Heart right ventricle (tissue), 16 donors: ENCODE results near the gene ELFN1. TPM values are rescaled to one million over a fixed set of nuclear protein-coding genes. Genes with fewer than 3 reads are reported as not detected.

Experiments
- ATAC-seq, 8 donors: fragments of 200-7000 bp; cut with Tn5 transposase; one replicate each; pipeline ENCODE4 v1.9.1; 2020; ENCODE audit warnings: mild to moderate bottlenecking in 8 of 8, moderate library complexity in 8 of 8, moderate number of reproducible peaks in 1 of 8
- DNase-seq, 2 donors: peaks; one replicate each; pipeline ENCODE4 v3.0.0-alpha.2; 2020
- H3K27ac ChIP-seq, 10 donors: fragments of 200-600 bp; sonication (generic) in 2 of 10; one replicate each; pipeline versions ENCODE4 v1.5.0 to v1.8.0; 2020 to 2022; ENCODE audit warnings: mild to moderate bottlenecking in 3 of 10
- H3K27me3 ChIP-seq, 7 donors: fragments of 200-600 bp; one replicate each; pipeline ENCODE4 v1.8.0; 2021 to 2022; ENCODE audit warnings: mild to moderate bottlenecking in 2 of 7
- H3K36me3 ChIP-seq, 9 donors: fragments of 200-600 bp; sonication (generic) in 1 of 9; one replicate each; pipeline versions ENCODE4 v1.5.0 to v1.8.0; 2020 to 2022; ENCODE audit warnings: mild to moderate bottlenecking in 2 of 9
- H3K4me1 ChIP-seq, 9 donors: fragments of 200-600 bp; sonication (generic) in 1 of 9; one replicate each; pipeline versions ENCODE4 v1.5.0 to v1.8.0; 2020 to 2022; ENCODE audit warnings: mild to moderate bottlenecking in 4 of 9
- H3K4me3 ChIP-seq, 10 donors: fragments of 200-600 bp; sonication (generic) in 2 of 10; one replicate each; pipeline versions ENCODE4 v1.5.0 to v1.8.0; 2020 to 2022; ENCODE audit warnings: mild to moderate bottlenecking in 7 of 10, moderate library complexity in 2 of 10
- H3K9me3 ChIP-seq, 11 donors: fragments of 200-600 bp in 10 of 11; sonication (generic) in 2 of 11; one replicate each; pipeline versions ENCODE4 v1.5.0 to v1.8.0; 2013 to 2022; ENCODE audit warnings: mild to moderate bottlenecking in 2 of 11, control low read depth in 1 of 11, moderate library complexity in 1 of 11
- whole genome bisulfite sequencing, 2 donors: extraction: QIAGEN DNeasy Blood & Tissue Kit; methylation state at CpG; one replicate each; pipeline ENCODE4 v1.1.7; 2013; ENCODE audit warnings: inconsistent platforms in 1 of 2; 5-methylcytosine and 5-hydroxymethylcytosine counted together
- intact Hi-C, 10 donors: fragments of 100-400 bp; cut with DNase I; formaldehyde crosslinking; loops; one replicate each; pipeline versions ENCODE4 v1.11.1 to v1.14.2; 2022
- polyA plus RNA-seq, 2 donors: library from polyadenylated mRNA; stranded (reverse); fragments of 200-250 nt; gene quantifications; one replicate each; pipeline ENCODE4 v1.2.3, GENCODE V29; 2013
- total RNA-seq, 10 donors: library from RNA; stranded (reverse); fragmentation: NEBNext Ultra II Directional in 3 of 10; extraction: Animal tissue kit (Norgen Biotek cat#: 25700) in 3 of 10; gene quantifications; one replicate each; pipeline versions ENCODE4 v1.2.1 to v1.2.4, GENCODE V29; 2021 to 2023
- TF ChIP-seq, protein P1 (sequence below), 9 donors: fragments of 200-600 bp; sonication (generic) in 2 of 9; IDR thresholded peaks; one replicate each; pipeline versions ENCODE4 v1.5.0 to v1.8.0; 2021 to 2022; ENCODE audit warnings: antibody characterized with exemption in 9 of 9, mild to moderate bottlenecking in 5 of 9, moderate library complexity in 1 of 9
- donor health status: Arrhythmogenic right ventricular cardiomyopathy.
- donor health status: ischemic (EF 13 %, LVEDD 7.1; RV severe dilation, severe dysfunction).
- donor health status: healthy with polysubstance abuse.
- donor health status: DM: no; HTN: yes; CAD: no.
- donor health status: DM: no; HTN: no; CAD: no.
- donor health status: ischemic (EF 25% LVEDD 6.9; RV normal size, moderate dysfunction).
- donor health status: ischemic (EF 25% LVEDD 5.7; RV mildly dilated, moderate dysfunction).
- donor health status: healthy.
- donor health status: DM: yes; HTN: yes; CAD: no.
- donor health status: Ischemic cardiomyopathy.
- donor health status: ischemic (EF 35%, LVEDD 5.7; RV mildly dilated, moderate dysfunction).
- donor health status: nonischemic (EF 11% LVEDD 7.7; RV severe dilation, severe dysfunction).
- donor health status: DM: yes; HTN: yes; CAD: no.
- donor health status: PGD.
- donor health status: ischemic (EF 29% LVEDD 5.4; RV normal size, mild dysfunction).
- donor health status: nonischemic (EF 23%, LVEDD 6.1; RV moderate dilation, normal function).

Gene ELFN1
- total and polyA plus RNA-seq, 12 donors: 3.0 to 9.5 (median 6.0) TPM

DNA sequence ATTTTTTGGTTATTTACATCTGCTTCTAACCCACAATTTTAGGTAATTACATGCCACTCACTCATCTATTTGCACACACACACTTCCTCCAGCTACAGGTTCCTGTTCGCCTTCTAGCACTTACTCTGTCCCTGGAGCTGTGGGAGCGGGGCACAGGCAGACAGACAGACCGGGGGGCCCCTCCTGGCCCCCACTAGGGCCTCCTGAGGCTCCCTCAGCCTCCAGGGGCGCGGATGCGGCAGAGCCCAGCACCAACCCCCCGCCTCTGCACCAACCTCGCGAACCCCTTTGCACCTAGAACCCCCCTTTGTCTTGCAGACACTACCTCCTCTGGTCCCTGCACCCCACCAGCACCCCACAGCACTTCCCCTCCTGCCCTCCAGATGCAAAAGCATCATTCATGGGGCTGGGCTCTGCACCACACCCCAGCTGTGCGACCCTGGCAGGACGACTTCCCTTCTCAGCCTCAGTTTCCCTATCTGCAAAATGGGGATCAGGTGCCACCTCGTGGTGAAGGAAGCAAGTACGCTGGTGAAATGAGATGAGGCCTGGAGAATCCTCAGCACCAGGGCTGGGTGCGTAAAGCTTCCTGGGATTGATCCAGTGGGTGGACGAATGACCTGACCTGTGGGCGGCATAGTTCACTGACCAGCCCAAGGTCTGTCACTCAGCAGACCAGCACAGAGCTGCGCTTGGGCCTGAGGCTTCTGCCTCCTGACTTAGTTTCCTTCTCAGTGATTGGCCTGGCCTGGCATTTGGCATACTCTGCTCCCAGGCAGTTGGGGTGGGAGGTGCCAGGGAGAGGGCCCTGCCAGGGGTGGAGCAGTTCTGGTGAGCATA, 37.9 kb downstream of the ELFN1 start:
- DNase-seq (no peak), ATAC-seq (no peak)
- H3K4me1 ChIP-seq: peaks cover 0 to 3% (median 1%) of the 10 kb centered on the region in 9 donors
- H3K27ac ChIP-seq: no peak overlapping the region
- peaks cover 0 to 20% (median 10%) of the 10 kb centered on the region in 11 donors for H3K9me3 ChIP-seq
- TF ChIP-seq, protein P1, sequence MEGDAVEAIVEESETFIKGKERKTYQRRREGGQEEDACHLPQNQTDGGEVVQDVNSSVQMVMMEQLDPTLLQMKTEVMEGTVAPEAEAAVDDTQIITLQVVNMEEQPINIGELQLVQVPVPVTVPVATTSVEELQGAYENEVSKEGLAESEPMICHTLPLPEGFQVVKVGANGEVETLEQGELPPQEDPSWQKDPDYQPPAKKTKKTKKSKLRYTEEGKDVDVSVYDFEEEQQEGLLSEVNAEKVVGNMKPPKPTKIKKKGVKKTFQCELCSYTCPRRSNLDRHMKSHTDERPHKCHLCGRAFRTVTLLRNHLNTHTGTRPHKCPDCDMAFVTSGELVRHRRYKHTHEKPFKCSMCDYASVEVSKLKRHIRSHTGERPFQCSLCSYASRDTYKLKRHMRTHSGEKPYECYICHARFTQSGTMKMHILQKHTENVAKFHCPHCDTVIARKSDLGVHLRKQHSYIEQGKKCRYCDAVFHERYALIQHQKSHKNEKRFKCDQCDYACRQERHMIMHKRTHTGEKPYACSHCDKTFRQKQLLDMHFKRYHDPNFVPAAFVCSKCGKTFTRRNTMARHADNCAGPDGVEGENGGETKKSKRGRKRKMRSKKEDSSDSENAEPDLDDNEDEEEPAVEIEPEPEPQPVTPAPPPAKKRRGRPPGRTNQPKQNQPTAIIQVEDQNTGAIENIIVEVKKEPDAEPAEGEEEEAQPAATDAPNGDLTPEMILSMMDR (IDR thresholded peaks at IDR 0.05): peak in 2 of 9 donors; percentile 7 to 18
- no peaks in the 10 kb centered on the region for H3K27me3 ChIP-seq
- H3K4me3 ChIP-seq: no peak overlapping the region
- H3K36me3 ChIP-seq: peaks cover 0 to 13% (median 0%) of the 10 kb centered on the region in 9 donors
- 86 to 87% methylated on average over 17 of the region's 17 CpGs for WGBS, 2 donors
- intact Hi-C loops: no loop called here

DNA sequence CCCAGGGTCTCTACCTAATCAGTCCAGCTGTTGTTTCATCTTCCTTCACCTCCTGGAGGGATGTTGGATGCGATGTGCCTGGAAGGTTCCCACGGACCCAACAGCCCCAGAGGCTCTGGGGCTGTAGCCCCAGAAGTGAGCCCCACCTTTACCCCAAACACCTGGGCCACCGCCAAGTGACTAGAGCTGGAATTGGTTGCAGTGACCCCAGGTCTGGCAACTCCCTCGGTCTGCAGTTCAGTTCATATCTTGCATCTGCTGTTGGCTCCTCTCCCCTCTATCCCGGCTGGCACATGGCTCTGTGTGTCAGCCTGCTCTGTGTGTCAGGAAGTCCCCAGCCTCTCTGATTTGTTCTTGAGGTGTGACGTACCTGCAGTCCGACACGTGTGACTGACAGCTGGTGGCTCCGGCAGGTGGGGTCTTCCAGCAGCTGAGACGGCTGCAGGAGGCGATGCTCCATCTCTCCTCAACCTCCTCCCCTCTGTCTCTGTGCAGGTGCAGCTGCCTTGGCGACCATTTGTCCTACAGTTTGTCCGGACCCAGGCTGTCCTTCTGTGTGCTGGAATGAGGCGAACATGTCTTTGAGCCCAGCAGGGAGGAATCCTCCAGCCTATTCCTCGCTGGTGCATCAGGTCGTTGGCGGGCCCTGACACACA, 38.6 kb downstream of the ELFN1 start:
- peaks cover 3 to 10% (median 8%) of the 10 kb centered on the region in 9 donors for H3K4me1 ChIP-seq
- peaks cover 0 to 13% (median 0%) of the 10 kb centered on the region in 9 donors for H3K36me3 ChIP-seq
- WGBS, 2 donors: 93 to 95% methylated on average over 17 of the region's 17 CpGs
- DNase-seq (no peak), ATAC-seq (no peak)
- H3K9me3 ChIP-seq: peaks cover 0 to 13% (median 8%) of the 10 kb centered on the region in 11 donors
- no peak overlapping the region for H3K27ac ChIP-seq
- TF ChIP-seq, protein P1 (IDR thresholded peaks at IDR 0.05): no peak
- intact Hi-C loops: no loop called here
- H3K4me3 ChIP-seq: no peak overlapping the region
- no peaks in the 10 kb centered on the region for H3K27me3 ChIP-seq

DNA sequence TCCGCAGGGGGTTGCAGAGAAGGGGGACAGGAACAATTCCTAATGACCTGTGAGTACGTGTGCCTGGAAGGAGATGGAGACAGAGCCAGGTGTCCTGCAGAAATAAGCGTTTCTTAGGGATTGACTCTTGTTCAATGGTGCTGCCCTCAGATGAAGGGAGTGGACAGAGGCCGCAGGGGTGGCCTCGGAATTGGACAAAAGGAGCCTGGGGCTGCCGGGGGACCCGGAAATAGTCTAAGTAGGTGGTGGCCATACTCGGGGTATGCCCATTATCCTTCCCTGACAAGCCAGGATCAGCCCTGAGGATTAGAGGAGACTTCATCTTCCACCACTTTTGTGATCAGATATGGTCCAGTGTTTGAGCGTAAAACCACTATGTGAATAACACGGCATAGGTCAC, 39.2 kb downstream of the ELFN1 start:
- Histone ChIP-seq H3K4me3 (no peak overlapping the region), H3K27ac (no peak overlapping the region), H3K9me3 (peaks cover 0 to 13% (median 8%) of the 10 kb centered on the region in 11 donors), H3K27me3 (no peaks in the 10 kb centered on the region), H3K4me1 (peaks cover 5 to 16% (median 13%) of the 10 kb centered on the region in 9 donors), H3K36me3 (peaks cover 0 to 13% (median 0%) of the 10 kb centered on the region in 9 donors)
- DNase-seq: no peak
- WGBS, 2 donors: 99% methylated on average over 10 of the region's 10 CpGs
- intact Hi-C loops: no loop called here
- ATAC-seq: no peak
- TF ChIP-seq, protein P1 (IDR thresholded peaks at IDR 0.05): no peak

DNA sequence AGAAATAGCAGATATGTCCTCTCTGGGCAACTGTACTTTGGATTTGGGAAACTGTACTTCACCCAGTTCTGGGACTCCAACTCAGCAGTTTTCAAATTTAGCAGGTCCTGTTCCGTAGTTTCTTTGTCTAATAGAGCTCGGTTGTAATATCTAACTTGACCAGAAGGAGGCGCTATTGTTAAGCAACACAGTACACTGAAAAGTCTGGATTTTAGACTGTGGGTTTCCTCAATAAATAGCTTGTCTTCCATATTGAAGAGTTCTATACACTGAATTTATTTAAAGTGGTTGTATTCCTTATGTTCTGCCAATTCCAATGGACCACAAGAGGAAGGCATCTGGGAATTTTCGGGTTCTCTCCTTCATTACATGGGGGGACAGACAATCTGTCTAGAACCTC, 39.8 kb downstream of the ELFN1 start:
- Histone ChIP-seq H3K4me3 (no peak overlapping the region), H3K36me3 (peaks cover 0 to 13% (median 0%) of the 10 kb centered on the region in 9 donors), H3K27me3 (no peaks in the 10 kb centered on the region), H3K27ac (no peak overlapping the region), H3K4me1 (peaks cover 5 to 21% (median 18%) of the 10 kb centered on the region in 9 donors), H3K9me3 (peaks cover 0 to 13% (median 8%) of the 10 kb centered on the region in 11 donors)
- TF ChIP-seq, protein P1 (IDR thresholded peaks at IDR 0.05): peak in 7 of 9 donors; percentile 24 to 36 (median 33)
- intact Hi-C loops: no loop called here
- 90 to 91% methylated on average over 4 of the region's 4 CpGs for WGBS, 2 donors
- no peak for ATAC-seq
- no peak for DNase-seq
